Tibial nerve (tissue), 4 donors: ENCODE data around the gene MAPK1. TPM values are rescaled to one million over a fixed set of nuclear protein-coding genes. Genes with fewer than 3 reads are reported as not detected.
A peak's percentile ranks its signal among the peaks of the same experiment; 100 is the strongest.

Experiments used
- DNase-seq, 2 donors: peaks; one replicate each; pipeline ENCODE4 v3.0.0-alpha.2; 2019; ENCODE audit warnings: low spot score in 2 of 2
- H3K27ac ChIP-seq, 4 donors: fragments of 200-600 bp; sonication (generic) in 3 of 4; one replicate each; pipeline ENCODE4 v1.5.1; 2017 to 2019; ENCODE audit warnings: mild to moderate bottlenecking in 1 of 4
- H3K27me3 ChIP-seq, 2 donors: fragments of 200-600 bp; sonication (generic) in 1 of 2; one replicate each; pipeline versions ENCODE4 v1.5.1 to v1.6.0; 2017 to 2019
- H3K36me3 ChIP-seq, 3 donors: fragments of 200-600 bp; sonication (generic); one replicate each; pipeline ENCODE4 v1.5.1; 2018 to 2019
- H3K4me1 ChIP-seq, 4 donors: fragments of 200-600 bp; sonication (generic) in 3 of 4; one replicate each; pipeline ENCODE4 v1.5.1; 2017 to 2019
- H3K4me3 ChIP-seq, 4 donors: fragments of 200-600 bp; sonication (generic) in 3 of 4; one replicate each; pipeline ENCODE4 v1.5.1; 2017 to 2019; ENCODE audit warnings: mild to moderate bottlenecking in 1 of 4, moderate library complexity in 1 of 4
- H3K9me3 ChIP-seq, 4 donors: fragments of 200-600 bp; sonication (generic) in 3 of 4; one replicate each; pipeline ENCODE4 v1.5.1; 2017 to 2019
- EP300 ChIP-seq, 2 donors: sonication (generic); formaldehyde crosslinking; IDR thresholded peaks; one replicate each; pipeline ENCODE4 v1.6.1; 2017; ENCODE audit warnings: antibody characterized with exemption in 2 of 2, mild to moderate bottlenecking in 1 of 2
- POLR2A ChIP-seq, 2 donors: fragments of 450-650 bp; IDR thresholded peaks; one replicate each; pipeline ENCODE4 v1.6.1; 2017; ENCODE audit warnings: antibody characterized with exemption in 2 of 2, mild to moderate bottlenecking in 2 of 2, moderate library complexity in 2 of 2
- WGBS, 2 donors: methylation state at CpG; one replicate each; pipeline ENCODE4 v1.1.5; 2018; 5-methylcytosine and 5-hydroxymethylcytosine counted together
- total RNA-seq, 4 donors: library from RNA; depleted of rRNA; stranded (reverse); fragments of >200 nt; gene quantifications; one replicate each; pipeline ENCODE4 v1.1.0, GENCODE V29; 2016
- TF ChIP-seq, protein P1 (sequence below), 5 experiments: fragments of 200-600 bp in 3 of 5; fragments of 450-650 bp in 2 of 5; sonication (generic) in 3 of 5; IDR thresholded peaks; one replicate each; pipeline ENCODE4 v1.5.1; 2016 to 2019; ENCODE audit warnings: antibody characterized with exemption in 5 of 5, mild to moderate bottlenecking in 3 of 5, moderate library complexity in 2 of 5

Gene MAPK1
- total RNA-seq, 4 donors from 2014 or later: 58.1 to 95.3 (median 73.1) TPM

DNA sequence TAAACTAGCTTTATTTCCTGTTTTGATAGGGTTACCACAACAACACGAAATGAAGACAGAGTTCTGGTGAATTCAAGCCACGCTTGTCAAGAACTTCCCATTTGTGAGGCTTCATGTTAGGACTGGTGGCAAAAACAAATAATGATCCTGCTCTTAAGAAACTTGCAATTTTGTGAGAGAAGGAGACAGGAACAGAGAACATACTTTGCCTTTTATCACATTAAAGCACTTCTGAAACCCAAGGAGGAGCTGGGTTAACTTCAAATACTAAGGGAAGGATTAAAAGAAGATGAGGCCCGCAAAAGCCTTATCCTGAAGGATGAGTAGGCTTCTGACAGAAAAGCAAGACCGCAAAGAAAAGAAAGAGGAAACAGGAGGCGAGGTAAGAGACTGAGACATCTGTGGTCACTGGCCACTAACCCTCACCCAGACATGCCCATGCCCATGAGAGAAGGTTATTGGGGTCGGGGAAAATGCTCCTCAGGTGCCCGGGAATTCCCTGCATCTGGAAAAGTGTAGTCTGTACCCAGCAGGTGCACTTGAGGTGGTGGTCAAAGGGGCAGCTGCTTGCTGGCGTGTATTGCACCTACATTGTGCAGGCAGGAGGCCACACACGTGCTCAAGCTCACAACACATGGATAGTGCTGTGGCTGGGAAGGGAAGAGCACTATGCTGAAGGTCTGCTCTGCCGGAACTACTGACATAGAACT is 50.5 kb downstream of the MAPK1 start:
- no peak overlapping the region for H3K4me3 ChIP-seq
- DNase-seq: no peak
- no peak for TF ChIP-seq POLR2A (IDR thresholded peaks at IDR 0.05)
- peak in 1 of 2 donors; percentile 31 for TF ChIP-seq EP300 (IDR thresholded peaks at IDR 0.05)
- H3K27me3 ChIP-seq: no peaks in the 10 kb centered on the region
- no peaks in the 10 kb centered on the region for H3K36me3 ChIP-seq
- H3K4me1 ChIP-seq: peaks cover 0 to 65% (median 35%) of the 10 kb centered on the region in 4 donors
- no peaks in the 10 kb centered on the region for H3K9me3 ChIP-seq
- 53 to 54% methylated on average over 10 of the region's 10 CpGs for WGBS, 2 donors
- H3K27ac ChIP-seq: peak overlapping the region in 3 of 4 donors; percentile 13 to 72 (median 68)

DNA sequence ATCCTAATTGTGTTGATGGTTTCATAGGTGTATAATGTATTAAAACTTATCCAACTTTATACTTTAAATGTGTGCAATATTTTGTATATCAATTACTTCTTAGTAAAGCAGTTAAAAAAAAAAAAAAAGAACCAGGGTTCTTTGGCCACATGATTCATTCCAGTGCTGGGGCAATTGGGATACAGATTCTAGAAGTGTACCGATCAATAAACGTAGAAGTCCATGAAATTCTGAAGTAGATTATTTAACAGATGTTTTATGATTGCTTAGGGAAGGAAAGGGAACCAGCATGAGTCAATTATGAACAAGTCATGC is 51.0 kb downstream of the MAPK1 start:
- Histone ChIP-seq H3K36me3 (no peaks in the 10 kb centered on the region), H3K27ac (peak overlapping the region in 3 of 4 donors; percentile 24 to 72 (median 68)), H3K4me1 (peaks cover 0 to 60% (median 35%) of the 10 kb centered on the region in 4 donors), H3K9me3 (no peaks in the 10 kb centered on the region), H3K4me3 (no peak overlapping the region), H3K27me3 (no peaks in the 10 kb centered on the region)
- TF ChIP-seq, protein P1, sequence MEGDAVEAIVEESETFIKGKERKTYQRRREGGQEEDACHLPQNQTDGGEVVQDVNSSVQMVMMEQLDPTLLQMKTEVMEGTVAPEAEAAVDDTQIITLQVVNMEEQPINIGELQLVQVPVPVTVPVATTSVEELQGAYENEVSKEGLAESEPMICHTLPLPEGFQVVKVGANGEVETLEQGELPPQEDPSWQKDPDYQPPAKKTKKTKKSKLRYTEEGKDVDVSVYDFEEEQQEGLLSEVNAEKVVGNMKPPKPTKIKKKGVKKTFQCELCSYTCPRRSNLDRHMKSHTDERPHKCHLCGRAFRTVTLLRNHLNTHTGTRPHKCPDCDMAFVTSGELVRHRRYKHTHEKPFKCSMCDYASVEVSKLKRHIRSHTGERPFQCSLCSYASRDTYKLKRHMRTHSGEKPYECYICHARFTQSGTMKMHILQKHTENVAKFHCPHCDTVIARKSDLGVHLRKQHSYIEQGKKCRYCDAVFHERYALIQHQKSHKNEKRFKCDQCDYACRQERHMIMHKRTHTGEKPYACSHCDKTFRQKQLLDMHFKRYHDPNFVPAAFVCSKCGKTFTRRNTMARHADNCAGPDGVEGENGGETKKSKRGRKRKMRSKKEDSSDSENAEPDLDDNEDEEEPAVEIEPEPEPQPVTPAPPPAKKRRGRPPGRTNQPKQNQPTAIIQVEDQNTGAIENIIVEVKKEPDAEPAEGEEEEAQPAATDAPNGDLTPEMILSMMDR (IDR thresholded peaks at IDR 0.05): no peak
- TF ChIP-seq POLR2A (IDR thresholded peaks at IDR 0.05) (no peak), EP300 (IDR thresholded peaks at IDR 0.05) (no peak)
- 38 to 41% methylated on average over 2 of the region's 2 CpGs for WGBS, 2 donors
- no peak for DNase-seq

DNA sequence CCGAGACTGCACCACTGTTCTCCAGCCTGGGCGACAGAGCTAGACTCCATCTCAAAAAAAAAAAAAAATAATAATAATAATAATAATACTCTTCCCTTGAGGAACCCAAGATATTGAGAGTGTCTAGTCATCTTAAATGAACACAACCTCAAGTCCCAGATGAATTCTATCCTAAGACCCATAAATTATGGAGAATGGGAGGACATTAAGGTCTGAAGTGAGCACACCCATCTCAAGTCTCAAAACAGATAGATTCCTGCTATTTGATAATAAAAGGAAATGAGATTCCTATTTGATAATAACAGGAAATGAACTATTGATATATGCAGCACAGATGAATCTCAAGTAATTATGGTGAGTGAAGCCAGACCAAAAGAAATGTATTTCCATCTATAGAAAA is 51.5 kb downstream of the MAPK1 start:
- Histone ChIP-seq H3K4me1 (peaks cover 0 to 60% (median 35%) of the 10 kb centered on the region in 4 donors), H3K27me3 (no peaks in the 10 kb centered on the region), H3K36me3 (no peaks in the 10 kb centered on the region), H3K4me3 (no peak overlapping the region), H3K27ac (peak overlapping the region in 3 of 4 donors; percentile 24 to 72 (median 68)), H3K9me3 (no peaks in the 10 kb centered on the region)
- no peak for DNase-seq
- TF ChIP-seq, protein P1 (IDR thresholded peaks at IDR 0.05): no peak
- no peak for TF ChIP-seq POLR2A (IDR thresholded peaks at IDR 0.05)
- no peak for TF ChIP-seq EP300 (IDR thresholded peaks at IDR 0.05)
- 91 to 94% methylated on average over 2 of the region's 2 CpGs for WGBS, 2 donors

DNA sequence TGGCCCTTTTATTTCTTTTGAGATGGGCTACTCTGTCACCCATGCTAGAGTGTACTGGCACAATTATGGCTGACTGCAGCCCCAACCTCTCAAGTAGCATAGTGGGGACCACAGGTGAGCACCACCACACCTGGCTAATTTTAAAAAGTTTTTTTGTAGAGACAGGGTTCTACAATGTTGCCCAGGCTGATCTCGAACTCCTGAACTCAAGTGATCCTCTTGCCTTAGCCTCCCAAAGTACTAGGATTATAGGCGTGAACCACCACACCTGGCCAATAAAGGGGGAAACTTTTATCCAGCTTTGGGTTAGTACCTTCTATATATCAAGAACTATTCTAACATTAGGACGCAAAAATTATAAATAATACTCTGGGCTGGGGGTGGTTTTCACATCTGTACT is 52.1 kb downstream of the MAPK1 start:
- 95 to 98% methylated on average over 3 of the region's 3 CpGs for WGBS, 2 donors
- TF ChIP-seq, protein P1 (IDR thresholded peaks at IDR 0.05): no peak
- TF ChIP-seq POLR2A (IDR thresholded peaks at IDR 0.05): no peak
- TF ChIP-seq EP300 (IDR thresholded peaks at IDR 0.05): no peak
- Histone ChIP-seq H3K36me3 (no peaks in the 10 kb centered on the region), H3K4me3 (no peak overlapping the region), H3K4me1 (peaks cover 0 to 57% (median 35%) of the 10 kb centered on the region in 4 donors), H3K9me3 (no peaks in the 10 kb centered on the region), H3K27ac (no peak overlapping the region), H3K27me3 (no peaks in the 10 kb centered on the region)
- no peak for DNase-seq

DNA sequence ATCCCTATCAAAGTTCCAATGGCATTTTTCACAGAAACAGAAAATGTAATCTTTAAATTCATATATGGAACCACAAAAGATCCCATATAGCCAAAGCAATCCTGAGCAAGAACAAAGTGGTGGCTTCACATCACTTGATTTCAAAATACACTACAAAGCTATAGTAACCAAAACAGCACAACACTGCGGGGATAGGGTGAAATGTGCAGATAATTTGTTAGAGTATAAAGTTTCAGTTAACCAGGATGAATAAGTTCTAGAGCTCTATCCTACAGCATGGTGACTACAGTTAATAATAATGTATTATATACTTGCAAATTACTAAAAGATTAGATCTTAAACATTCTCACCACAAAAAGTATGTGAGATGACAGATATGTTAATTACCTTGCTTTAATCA is 55.5 kb downstream of the MAPK1 start:
- no peaks in the 10 kb centered on the region for H3K27me3 ChIP-seq
- H3K36me3 ChIP-seq: peaks cover 0 to 3% (median 0%) of the 10 kb centered on the region in 3 donors
- no peak overlapping the region for H3K27ac ChIP-seq
- WGBS, 2 donors: 98 to 100% methylated on average over 1 of the region's 1 CpG
- H3K9me3 ChIP-seq: no peaks in the 10 kb centered on the region
- TF ChIP-seq POLR2A (IDR thresholded peaks at IDR 0.05) (no peak), EP300 (IDR thresholded peaks at IDR 0.05) (no peak)
- TF ChIP-seq, protein P1 (IDR thresholded peaks at IDR 0.05): no peak
- peaks cover 0 to 57% (median 14%) of the 10 kb centered on the region in 4 donors for H3K4me1 ChIP-seq
- H3K4me3 ChIP-seq: no peak overlapping the region
- DNase-seq: no peak
